Cerebellar cortex (tissue), 1 donor: ENCODE data around the gene PAQR8.
A peak's percentile ranks its signal among the peaks of the same experiment; 100 is the strongest.
"Not testable (repeated sequence)": the region's sequence is repeated elsewhere in the genome, so short reads cannot be mapped to it uniquely, and the experiment has no call there.

Experiments
- DNase-seq: peaks from one replicate; pipeline ENCODE4 v3.0.0-alpha.2; 2015; ENCODE audit warnings: low spot score

Gene PAQR8

DNA sequence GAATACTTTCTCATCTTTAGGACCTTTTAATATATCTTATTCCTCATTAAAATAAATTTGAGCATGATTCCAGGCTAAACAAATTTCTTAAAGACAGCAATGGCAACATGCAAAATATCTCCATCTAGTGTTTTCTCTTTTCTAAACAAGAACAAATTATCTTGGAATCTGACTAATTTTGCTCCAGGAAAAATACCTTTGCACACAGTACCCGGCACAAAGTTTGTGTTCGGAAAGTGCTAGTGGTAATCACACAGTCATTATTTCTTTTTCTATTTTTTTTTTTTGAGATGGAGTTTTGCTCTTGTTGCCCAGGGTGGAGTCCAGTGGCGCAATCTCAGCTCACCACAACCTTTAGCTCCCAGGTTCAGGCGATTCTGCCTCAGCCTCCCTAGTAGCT is 50.0 kb downstream of the PAQR8 start:
- DNase-seq, result no peak

GRCh38 chr6:52415333-52415732 is 53.4 kb downstream of the PAQR8 start:
- DNase-seq, result no peak

GRCh38 chr6:52415917-52416628 is 54.1 kb downstream of the PAQR8 start:
- no peak for DNase-seq

- DNase-seq, result peak; percentile 79
Observed at GRCh38 chr6:52416629-52417151, 54.7 kb downstream of the PAQR8 start.

- no peak for DNase-seq
Observed at GRCh38 chr6:52417675-52418111, 55.7 kb downstream of the PAQR8 start.

DNA sequence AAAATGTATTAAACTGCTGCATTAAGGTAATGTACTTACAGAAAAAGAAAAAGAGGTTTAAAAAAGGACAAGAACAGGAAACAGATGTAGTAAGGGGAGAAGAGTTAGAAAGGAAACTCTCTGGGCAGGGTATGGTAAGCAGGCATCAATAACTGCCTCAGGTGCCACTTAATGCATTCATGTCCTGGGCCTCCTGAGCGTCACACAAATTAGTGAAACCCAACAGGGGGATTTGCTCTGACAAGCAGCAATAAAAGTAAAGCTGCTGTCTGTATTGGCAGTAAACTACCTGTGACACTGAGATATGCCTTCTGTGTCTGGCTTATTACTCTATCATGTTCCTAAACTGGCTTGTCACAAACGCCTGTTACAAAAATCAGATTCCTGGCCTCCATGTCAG is 56.7 kb downstream of the PAQR8 start:
- no peak for DNase-seq

GRCh38 chr6:52419809-52420667 is 58.1 kb downstream of the PAQR8 start, which contains the start of gene EFHC1:
Gene EFHC1 (plus strand): TSS chr6:52420342. CDS start chr6:52420411, 69 bp downstream.
- DNase-seq, result peak; percentile 98

- peak; percentile 72 for DNase-seq
Observed at GRCh38 chr6:52420668-52421358, 58.9 kb downstream of the PAQR8 start.

DNA sequence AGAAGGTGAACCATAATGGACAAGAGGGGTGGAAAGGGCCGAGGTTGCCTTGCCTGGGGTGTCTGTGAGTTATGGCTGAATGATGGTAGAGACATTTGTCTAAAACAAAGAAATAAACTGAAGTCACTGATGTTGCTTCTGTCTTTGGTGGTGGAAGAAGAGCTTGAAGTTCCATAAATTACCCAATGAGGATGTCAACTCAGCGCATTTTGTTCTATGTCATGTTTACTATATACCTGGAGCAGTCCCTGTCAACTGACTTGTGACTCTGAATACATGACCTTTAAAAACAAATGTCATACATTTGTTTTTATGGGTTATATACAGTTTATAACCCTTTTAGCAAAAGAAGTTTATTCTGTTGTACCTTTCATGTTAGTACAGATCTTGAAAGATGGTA is 60.2 kb downstream of the PAQR8 start:
- no peak for DNase-seq

- DNase-seq, result no peak
Observed at GRCh38 chr6:52423448-52423847, 61.5 kb downstream of the PAQR8 start.

- DNase-seq, result no peak
Observed at GRCh38 chr6:52423971-52424381, 62.0 kb downstream of the PAQR8 start.

DNA sequence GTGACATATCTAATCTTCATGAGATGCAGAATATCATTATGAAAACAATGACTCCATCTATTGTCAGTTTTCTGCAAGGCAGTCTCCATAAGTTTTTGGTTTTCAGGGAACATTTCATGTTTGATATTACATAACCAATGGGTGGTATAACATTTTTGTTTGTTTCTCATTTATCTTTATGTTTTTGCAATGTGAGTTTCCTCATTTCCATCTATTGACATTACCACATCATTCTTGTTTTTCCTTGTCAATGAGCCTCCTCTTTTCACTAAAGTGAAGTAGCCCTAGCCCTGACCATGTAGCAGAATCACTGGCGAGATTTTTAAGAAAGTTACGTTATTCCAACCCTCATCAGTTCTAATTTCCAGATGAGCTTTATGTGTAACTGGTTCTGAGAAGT is 62.6 kb downstream of the PAQR8 start:
- no peak for DNase-seq

GRCh38 chr6:52426667-52427066 is 64.7 kb downstream of the PAQR8 start:
- no peak for DNase-seq

GRCh38 chr6:52433294-52433693 is 71.3 kb downstream of the PAQR8 start:
- DNase-seq, result not testable (repeated sequence)

DNA sequence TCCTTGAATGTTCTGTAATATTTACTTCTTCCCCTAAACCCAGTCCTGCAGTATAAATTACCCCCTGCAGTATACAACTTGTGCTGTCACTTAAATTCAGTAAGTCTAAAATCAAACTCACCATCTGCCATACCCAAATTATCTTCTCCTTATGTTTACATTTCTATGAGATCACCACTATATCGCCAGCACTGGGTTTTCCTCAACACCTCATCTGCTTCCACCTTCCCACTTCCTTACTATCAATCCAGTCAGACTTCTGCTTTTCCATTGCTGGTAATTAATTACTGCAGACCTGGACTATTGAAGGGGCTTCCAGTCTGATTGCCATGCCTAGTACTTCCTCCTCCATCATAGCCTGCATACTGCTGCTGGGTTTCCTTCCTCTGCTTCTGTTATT is 73.4 kb downstream of the PAQR8 start:
- DNase-seq, result no peak

DNA sequence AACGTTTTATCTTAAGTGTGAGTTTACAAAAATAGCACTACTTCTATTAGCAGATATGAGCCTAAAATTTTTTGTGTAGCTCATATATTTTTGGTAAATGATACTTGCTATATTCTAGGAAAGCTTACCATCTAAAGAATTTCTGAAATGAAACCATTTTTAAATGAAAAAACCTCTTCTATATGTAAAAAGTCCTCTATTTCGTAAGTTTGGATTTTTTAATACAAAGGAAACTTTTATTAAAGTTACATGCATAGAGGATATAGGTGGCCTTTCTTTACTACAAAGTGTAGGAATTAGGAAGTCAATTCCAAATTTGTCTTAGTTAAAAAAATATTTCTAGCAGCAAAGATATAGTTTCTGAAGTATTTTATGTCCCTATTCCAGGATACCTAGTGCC is 77.0 kb downstream of the PAQR8 start:
- no peak for DNase-seq

DNA sequence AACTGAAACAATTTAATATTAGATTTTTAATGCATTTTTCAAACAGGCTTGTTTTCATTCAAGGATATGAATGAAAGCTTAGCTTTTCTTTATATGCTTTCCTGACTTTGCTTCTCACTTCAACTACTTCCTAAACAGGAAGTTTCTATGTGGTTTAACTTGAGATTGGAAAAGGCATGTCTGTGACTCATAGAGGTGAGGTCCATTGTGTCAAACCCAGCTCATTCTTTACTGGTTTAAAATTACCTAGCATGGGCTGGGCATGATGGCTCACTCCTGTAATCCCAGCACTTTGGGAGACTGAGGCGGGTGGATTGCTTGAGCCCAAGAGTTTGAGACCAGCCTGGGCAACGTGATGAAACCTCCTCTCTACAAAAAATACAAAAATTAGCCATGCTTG is 92.6 kb downstream of the PAQR8 start:
- DNase-seq, result no peak

GRCh38 chr6:52457096-52457495 is 95.1 kb downstream of the PAQR8 start:
- no peak for DNase-seq
